NB4 (cell line): ENCODE data around the gene GUCY1A1.

Experiments
- CTCF ChIP-seq: IDR thresholded peaks from one replicate; pipeline ENCODE4 v1.5.1; 2012; ENCODE audit warnings: low read depth, low read length
- POLR2A ChIP-seq: IDR thresholded peaks from 2 replicates; pipeline ENCODE4 v1.6.1; 2011; ENCODE audit warnings: mild to moderate bottlenecking; ENCODE audit not compliant: insufficient read length; ENCODE audit errors: extremely low read depth

GRCh38 chr4:155656025-155656424 is 10.6 kb upstream of the GUCY1A1 start:
- TF ChIP-seq POLR2A (no peak), CTCF (no peak)
